Keratinocyte (primary cell): ENCODE results near the gene SUGCT. TPM values are rescaled to one million over a fixed set of nuclear protein-coding genes. Genes with fewer than 3 reads are reported as not detected.
A peak's percentile ranks its signal among the peaks of the same experiment; 100 is the strongest.

Experiments used
- DNase-seq: peaks from one replicate; pipeline ENCODE4 v3.0.0-alpha.2; 2011; ENCODE audit warnings: low read depth, missing footprints, low spot score
- FAIRE-seq: peaks from 2 replicates; lab custom pipeline; 2011; peaks lifted over from hg19 to GRCh38; lab: Jason Lieb, UNC
- H2AFZ ChIP-seq: 2 replicates; pipeline ENCODE4 v1.6.0; 2012; ENCODE audit warnings: low read length, control low read depth, inconsistent platforms; ENCODE audit not compliant: control insufficient read depth
- H3K27ac ChIP-seq: 2 replicates; pipeline ENCODE4 v1.5.1; 2011; ENCODE audit warnings: low read length; ENCODE audit not compliant: control insufficient read depth, insufficient read depth
- H3K27me3 ChIP-seq: 3 replicates; pipeline ENCODE4 v1.6.0; 2011; ENCODE audit warnings: low read length; ENCODE audit not compliant: control insufficient read depth, insufficient read depth; ENCODE audit errors: extremely low read depth
- H3K36me3 ChIP-seq, 2 experiments: 2 replicates in 1 of 2; 3 replicates in 1 of 2; pipeline ENCODE4 v1.5.1; 2011; ENCODE audit warnings: low read length in 2 of 2, mild to moderate bottlenecking in 1 of 2; ENCODE audit not compliant: control insufficient read depth in 2 of 2, insufficient read depth in 2 of 2; ENCODE audit errors: extremely low read depth in 1 of 2
- H3K4me1 ChIP-seq: 3 replicates; pipeline ENCODE4 v1.5.1; 2011; ENCODE audit warnings: low read length; ENCODE audit not compliant: control insufficient read depth, insufficient read depth; ENCODE audit errors: extremely low read depth
- H3K4me2 ChIP-seq: 3 replicates; pipeline ENCODE4 v1.6.0; 2011; ENCODE audit warnings: low read depth, low read length; ENCODE audit not compliant: control insufficient read depth, insufficient read depth; ENCODE audit errors: extremely low read depth
- H3K4me3 ChIP-seq, 3 experiments: fragments of 200-600 bp in 1 of 3; sonication (generic) in 1 of 3; 2 replicates in 2 of 3; 3 replicates in 1 of 3; pipeline ENCODE4 v1.5.1; 2011 to 2016; ENCODE audit warnings: low read length in 3 of 3, mild to moderate bottlenecking in 3 of 3, control low read depth in 2 of 3, inconsistent platforms in 1 of 3, low read depth in 1 of 3, mixed read lengths in 1 of 3, mixed run types in 1 of 3, moderate library complexity in 1 of 3; ENCODE audit not compliant: control insufficient read depth in 2 of 3, insufficient read depth in 2 of 3; ENCODE audit errors: extremely low read depth in 1 of 3
- H3K79me2 ChIP-seq: 2 replicates; pipeline ENCODE4 v1.6.0; 2012; ENCODE audit warnings: low read length; ENCODE audit not compliant: control insufficient read depth, insufficient read depth
- H3K9ac ChIP-seq: 3 replicates; pipeline ENCODE4 v1.6.0; 2011; ENCODE audit warnings: low read length; ENCODE audit not compliant: control insufficient read depth, insufficient read depth; ENCODE audit errors: extremely low read depth
- H3K9me1 ChIP-seq: 3 replicates; pipeline ENCODE4 v1.6.0; 2011; ENCODE audit warnings: low read length; ENCODE audit not compliant: control insufficient read depth, insufficient read depth; ENCODE audit errors: extremely low read depth
- H3K9me3 ChIP-seq: 2 replicates; pipeline ENCODE4 v1.5.1; 2012; ENCODE audit warnings: low read depth, low read length; ENCODE audit not compliant: control insufficient read depth
- H4K20me1 ChIP-seq: 3 replicates; pipeline ENCODE4 v1.6.0; 2011; ENCODE audit warnings: low read length; ENCODE audit not compliant: control insufficient read depth, insufficient read depth; ENCODE audit errors: extremely low read depth
- CTCF ChIP-seq, 3 experiments: IDR thresholded peaks in 1 of 3; conservative IDR thresholded peaks in 1 of 3; optimal IDR thresholded peaks in 1 of 3; 2 replicates in 2 of 3; 3 replicates in 1 of 3; pipeline versions ENCODE3 to v1.5.1; 2011; ENCODE audit warnings: low read length in 3 of 3, mild to moderate bottlenecking in 3 of 3, moderate library complexity in 2 of 3, control low read depth in 1 of 3, inconsistent platforms in 1 of 3; ENCODE audit not compliant: insufficient read depth in 2 of 3; ENCODE audit errors: extremely low read depth in 1 of 3
- EZH2 ChIP-seq: IDR thresholded peaks from one replicate; pipeline ENCODE4 v1.6.1; 2012; ENCODE audit warnings: inconsistent platforms, mild to moderate bottlenecking, low read length, moderate library complexity
- dilution Hi-C: fragments of 300-500 bp; cut with MboI; formaldehyde crosslinking; loops from one replicate; pipeline ENCODE4 v1.7.0; 2020; ENCODE audit warnings: low sequenced_read_pairs; ENCODE audit not compliant: extremely low pct_ligation_motif_present
- polyA plus RNA-seq, 5 experiments: library from polyadenylated mRNA; depleted of rRNA in 3 of 5; stranded (reverse) in 3 of 5; stranded (forward) in 1 of 5; unstranded in 1 of 5; fragments of >200 nt; gene quantifications; 1 replicate in 1 of 5; 2 replicates in 3 of 5; 3 replicates in 1 of 5; pipeline versions ENCODE4 v1.2.1 to v1.2.3, GENCODE V29; 2011 to 2012; ENCODE audit warnings: missing spikeins in 2 of 5, low read depth in 1 of 5, low replicate concordance in 1 of 5

The SUGCT gene
- polyA plus RNA-seq, 1 donor (not counting 4 experiments of a cell fraction or from before 2014, with no cell fraction given), result 134 TPM

GRCh38 chr7:40839881-40840280 lies 705.1 kb downstream of the SUGCT start:
- no peak overlapping the region for H2AFZ ChIP-seq

GRCh38 chr7:40840990-40841389 lies 706.2 kb downstream of the SUGCT start:
- Histone ChIP-seq H3K9me3 (peaks cover 5% of the 10 kb centered on the region), H3K9me1 (no peaks in the 10 kb centered on the region), H3K27me3 (no peaks in the 10 kb centered on the region), H3K4me3 (no peak overlapping the region), H3K79me2 (peaks cover 62% of the 10 kb centered on the region), H3K4me2 (no peak overlapping the region), H3K36me3 (peaks cover 0 to 4% of the 10 kb centered on the region in 2 experiments), H3K4me1 (peaks cover 24% of the 10 kb centered on the region), H4K20me1 (no peaks in the 10 kb centered on the region), H2AFZ (no peak overlapping the region), H3K27ac (no peak overlapping the region), H3K9ac (no peak overlapping the region)
- TF ChIP-seq EZH2, result no peak
- no peak for TF ChIP-seq CTCF (optimal IDR thresholded peaks at IDR 0.05 in 1 of 3, IDR thresholded peaks at IDR 0.05 in 1 of 3, conservative IDR thresholded peaks at IDR 0.05 in 1 of 3; ENCODE audit: extremely low read depth in 1 of 3, insufficient read depth in 2 of 3, low read length in 3 of 3)
- DNase-seq, result no peak
- dilution Hi-C loops, result no loop called here
- FAIRE-seq, result no peak

More at GRCh38 chr7:40839881-40840280, 705.1 kb downstream of the SUGCT start:
- Histone ChIP-seq H3K4me2 (no peak overlapping the region), H4K20me1 (no peaks in the 10 kb centered on the region), H3K27ac (no peak overlapping the region), H3K9me1 (no peaks in the 10 kb centered on the region), H3K9me3 (peaks cover 5% of the 10 kb centered on the region), H3K4me3 (no peak overlapping the region), H3K4me1 (peaks cover 25% of the 10 kb centered on the region), H3K9ac (no peak overlapping the region), H3K27me3 (no peaks in the 10 kb centered on the region), H3K36me3 (peaks cover 0 to 4% of the 10 kb centered on the region in 2 experiments), H3K79me2 (peaks cover 64% of the 10 kb centered on the region)
- FAIRE-seq (peak; percentile 49), DNase-seq (no peak)
- TF ChIP-seq CTCF (optimal IDR thresholded peaks at IDR 0.05 in 1 of 3, IDR thresholded peaks at IDR 0.05 in 1 of 3, conservative IDR thresholded peaks at IDR 0.05 in 1 of 3; ENCODE audit: extremely low read depth in 1 of 3, insufficient read depth in 2 of 3, low read length in 3 of 3) (no peak), EZH2 (no peak)
- dilution Hi-C loops, result no loop called here
